Fibroblast of lung (primary cell): ENCODE data around the gene TUBGCP5. TPM values are rescaled to one million over a fixed set of nuclear protein-coding genes. Genes with fewer than 3 reads are reported as not detected.

Experiments used
- DNase-seq, 2 donors: peaks; one replicate each; pipeline versions ENCODE4 v3.0.0 to v3.0.0-alpha.2; 2010; ENCODE audit warnings: low read depth in 2 of 2
- H2AFZ ChIP-seq: 2 replicates; pipeline ENCODE4 v1.5.1; 2012; ENCODE audit warnings: low read length, control low read depth, inconsistent platforms
- H3K27ac ChIP-seq: 2 replicates; pipeline ENCODE4 v1.5.1; 2011; ENCODE audit warnings: low read length, control low read depth; ENCODE audit not compliant: insufficient read depth
- H3K27me3 ChIP-seq: 2 replicates; pipeline ENCODE4 v1.5.1; 2011; ENCODE audit warnings: mild to moderate bottlenecking, low read length; ENCODE audit not compliant: control insufficient read depth, insufficient read depth
- H3K36me3 ChIP-seq: 2 replicates; pipeline ENCODE4 v1.5.1; 2011; ENCODE audit warnings: low read length; ENCODE audit not compliant: control insufficient read depth, insufficient read depth
- H3K4me1 ChIP-seq: 2 replicates; pipeline ENCODE4 v1.5.1; 2011; ENCODE audit warnings: low read length; ENCODE audit not compliant: control insufficient read depth, insufficient read depth; ENCODE audit errors: extremely low read depth
- H3K4me2 ChIP-seq: 2 replicates; pipeline ENCODE4 v1.5.1; 2011; ENCODE audit warnings: low read length, control low read depth; ENCODE audit not compliant: insufficient read depth; ENCODE audit errors: extremely low read depth
- H3K4me3 ChIP-seq, 4 experiments: fragments of 200-600 bp in 1 of 4; sonication (generic) in 1 of 4; replicated peaks in 1 of 4; 2 replicates each; pipeline ENCODE4 v1.5.1; 2011 to 2016; ENCODE audit warnings: low read length in 4 of 4, low read depth in 3 of 4, mild to moderate bottlenecking in 3 of 4, control low read depth in 2 of 4, inconsistent platforms in 1 of 4, mixed read lengths in 1 of 4; ENCODE audit not compliant: insufficient read depth in 1 of 4; ENCODE audit errors: control extremely low read depth in 1 of 4
- H3K79me2 ChIP-seq: 2 replicates; pipeline ENCODE4 v1.5.1; 2012; ENCODE audit warnings: mild to moderate bottlenecking, low read length, inconsistent platforms; ENCODE audit not compliant: control insufficient read depth, insufficient read depth
- H3K9ac ChIP-seq: 2 replicates; pipeline ENCODE4 v1.5.1; 2011; ENCODE audit warnings: mild to moderate bottlenecking, low read length, control low read depth; ENCODE audit not compliant: insufficient read depth
- H3K9me3 ChIP-seq: 2 replicates; pipeline ENCODE4 v1.5.1; 2012; ENCODE audit warnings: low read depth, low read length; ENCODE audit not compliant: control insufficient read depth, insufficient read depth
- H4K20me1 ChIP-seq: 2 replicates; pipeline ENCODE4 v1.5.1; 2011; ENCODE audit warnings: low read length; ENCODE audit not compliant: control insufficient read depth, insufficient read depth; ENCODE audit errors: extremely low read depth
- CTCF ChIP-seq, 2 donors: IDR thresholded peaks in 1 of 2; conservative IDR thresholded peaks in 1 of 2; 1 replicate in 1 of 2; 2 replicates in 1 of 2; pipeline ENCODE4 v1.5.1; 2011 to 2012; ENCODE audit warnings: low read length in 2 of 2, control low read depth in 1 of 2, inconsistent platforms in 1 of 2, low read depth in 1 of 2, mild to moderate bottlenecking in 1 of 2
- EZH2 ChIP-seq: IDR thresholded peaks from 2 replicates; pipeline ENCODE4 v1.5.1; 2012; ENCODE audit warnings: low read length, control low read depth, mild to moderate bottlenecking; ENCODE audit errors: missing control alignments
- polyA plus RNA-seq, 2 donors: library from polyadenylated mRNA; depleted of rRNA in 1 of 2; stranded (reverse) in 1 of 2; unstranded in 1 of 2; fragments of >200 nt; gene quantifications; 2 replicates each; pipeline ENCODE4 v1.2.1, GENCODE V29; 2011 to 2012; ENCODE audit warnings: missing spikeins in 1 of 2
- total RNA-seq: library from RNA; depleted of rRNA; stranded (reverse); fragments of >200 nt; gene quantifications from 2 replicates; pipeline ENCODE4 v1.2.1, GENCODE V29; 2014

The TUBGCP5 gene
- total and polyA plus RNA-seq, 2 donors (not counting 1 experiment from before 2014, with no cell fraction given) = 17.0 to 22.0 TPM

DNA sequence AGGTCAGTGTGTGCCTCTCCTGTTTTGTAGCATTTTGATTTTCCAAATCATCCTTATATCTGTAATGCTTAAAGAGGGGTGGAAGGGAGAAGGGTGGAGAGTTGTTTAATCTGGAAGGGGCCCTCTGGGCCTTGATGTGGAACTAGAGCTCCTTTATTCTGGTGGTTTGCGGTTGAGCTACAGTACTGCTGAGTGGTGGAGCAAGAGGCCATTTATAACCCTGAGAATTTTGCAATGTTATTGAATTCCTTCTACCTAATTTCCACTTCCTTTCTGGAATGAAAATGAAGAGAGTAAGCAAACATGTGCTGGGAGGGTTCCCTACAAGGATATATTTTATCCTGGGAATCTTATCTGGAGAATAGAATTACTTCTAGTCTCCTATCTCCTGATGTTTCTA is 35.3 kb upstream of the TUBGCP5 start:
- no peak for TF ChIP-seq EZH2
- TF ChIP-seq CTCF (conservative IDR thresholded peaks at IDR 0.05 in 1 of 2, IDR thresholded peaks at IDR 0.05 in 1 of 2; ENCODE audit: low read depth in 1 of 2, low read length in 2 of 2) = no peak
- H3K4me3 ChIP-seq = no peak overlapping the region
- DNase-seq = no peak
- H3K4me2 ChIP-seq = no peak overlapping the region
- no peaks in the 10 kb centered on the region for H3K79me2 ChIP-seq
- no peaks in the 10 kb centered on the region for H3K9me3 ChIP-seq
- H3K27ac ChIP-seq = no peak overlapping the region
- no peak overlapping the region for H2AFZ ChIP-seq
- no peaks in the 10 kb centered on the region for H4K20me1 ChIP-seq
- H3K27me3 ChIP-seq = no peaks in the 10 kb centered on the region
- no peaks in the 10 kb centered on the region for H3K36me3 ChIP-seq
- no peak overlapping the region for H3K9ac ChIP-seq
- H3K4me1 ChIP-seq = no peaks in the 10 kb centered on the region

GRCh38 chr15:23073890-23074646 is 34.7 kb upstream of the TUBGCP5 start:
- Histone ChIP-seq H3K27me3 (no peaks in the 10 kb centered on the region), H3K4me1 (no peaks in the 10 kb centered on the region), H3K4me2 (no peak overlapping the region), H3K9me3 (no peaks in the 10 kb centered on the region), H2AFZ (no peak overlapping the region), H3K27ac (no peak overlapping the region), H3K4me3 (no peak overlapping the region), H3K9ac (no peak overlapping the region), H3K36me3 (no peaks in the 10 kb centered on the region), H4K20me1 (no peaks in the 10 kb centered on the region), H3K79me2 (no peaks in the 10 kb centered on the region)
- no peak for TF ChIP-seq EZH2
- TF ChIP-seq CTCF (conservative IDR thresholded peaks at IDR 0.05 in 1 of 2, IDR thresholded peaks at IDR 0.05 in 1 of 2; ENCODE audit: low read depth in 1 of 2, low read length in 2 of 2) = no peak
- DNase-seq = no peak

DNA sequence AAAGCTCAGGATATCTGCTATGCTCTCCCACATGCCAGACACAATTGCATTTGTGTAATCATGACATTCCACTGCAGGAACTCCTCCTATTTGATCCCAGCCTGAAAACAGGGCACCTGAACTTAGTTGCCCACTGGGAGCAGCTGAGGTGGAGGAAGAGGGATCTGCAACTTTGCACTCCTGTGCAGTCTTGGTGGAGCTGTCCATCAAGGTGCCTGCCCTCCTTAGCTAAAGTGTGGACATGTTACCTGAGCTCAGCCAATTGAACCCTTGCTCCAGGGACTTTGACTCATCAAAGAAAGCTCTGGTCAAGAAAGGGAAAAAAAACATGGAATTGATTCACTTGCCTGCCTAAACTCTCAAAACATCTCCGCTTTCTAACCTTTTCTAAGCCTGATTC is 33.3 kb upstream of the TUBGCP5 start:
- Histone ChIP-seq H3K9me3 (no peaks in the 10 kb centered on the region), H2AFZ (no peak overlapping the region), H4K20me1 (no peaks in the 10 kb centered on the region), H3K9ac (no peak overlapping the region), H3K36me3 (no peaks in the 10 kb centered on the region), H3K79me2 (no peaks in the 10 kb centered on the region), H3K27me3 (no peaks in the 10 kb centered on the region), H3K4me2 (no peak overlapping the region), H3K27ac (no peak overlapping the region), H3K4me1 (no peaks in the 10 kb centered on the region), H3K4me3 (no peak overlapping the region)
- TF ChIP-seq CTCF (conservative IDR thresholded peaks at IDR 0.05 in 1 of 2, IDR thresholded peaks at IDR 0.05 in 1 of 2; ENCODE audit: low read depth in 1 of 2, low read length in 2 of 2) (no peak), EZH2 (no peak)
- no peak for DNase-seq
